ENCODE measurements around the gene ALS2CL.
"Not testable (repeated sequence)": the region's sequence is repeated elsewhere in the genome, so short reads cannot be mapped to it uniquely, and the experiment has no call there.

Gene ALS2CL, protein sequence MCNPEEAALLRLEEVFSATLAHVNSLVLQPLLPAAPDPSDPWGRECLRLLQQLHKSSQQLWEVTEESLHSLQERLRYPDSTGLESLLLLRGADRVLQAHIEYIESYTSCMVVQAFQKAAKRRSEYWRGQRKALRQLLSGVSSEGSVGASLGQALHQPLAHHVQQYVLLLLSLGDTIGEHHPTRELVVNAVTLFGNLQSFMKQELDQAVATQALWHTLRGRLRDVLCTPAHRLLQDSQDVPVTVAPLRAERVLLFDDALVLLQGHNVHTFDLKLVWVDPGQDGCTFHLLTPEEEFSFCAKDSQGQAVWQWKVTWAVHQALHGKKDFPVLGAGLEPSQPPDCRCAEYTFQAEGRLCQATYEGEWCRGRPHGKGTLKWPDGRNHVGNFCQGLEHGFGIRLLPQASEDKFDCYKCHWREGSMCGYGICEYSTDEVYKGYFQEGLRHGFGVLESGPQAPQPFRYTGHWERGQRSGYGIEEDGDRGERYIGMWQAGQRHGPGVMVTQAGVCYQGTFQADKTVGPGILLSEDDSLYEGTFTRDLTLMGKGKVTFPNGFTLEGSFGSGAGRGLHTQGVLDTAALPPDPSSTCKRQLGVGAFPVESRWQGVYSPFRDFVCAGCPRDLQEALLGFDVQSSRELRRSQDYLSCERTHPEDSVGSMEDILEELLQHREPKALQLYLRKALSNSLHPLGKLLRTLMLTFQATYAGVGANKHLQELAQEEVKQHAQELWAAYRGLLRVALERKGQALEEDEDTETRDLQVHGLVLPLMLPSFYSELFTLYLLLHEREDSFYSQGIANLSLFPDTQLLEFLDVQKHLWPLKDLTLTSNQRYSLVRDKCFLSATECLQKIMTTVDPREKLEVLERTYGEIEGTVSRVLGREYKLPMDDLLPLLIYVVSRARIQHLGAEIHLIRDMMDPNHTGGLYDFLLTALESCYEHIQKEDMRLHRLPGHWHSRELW

GRCh38 chr3:46693038-46693891 lies at the start of gene ALS2CL:
TSS of gene ALS2CL (minus strand) at chr3:46693679. CDS start at chr3:46689440, 4,239 bp downstream.
- peak; percentile 66 for DNase-seq

GRCh38 chr3:46742992-46743585 lies 49.6 kb upstream of the ALS2CL start:
- no peak for DNase-seq

GRCh38 chr3:46739565-46739964 lies 46.1 kb upstream of the ALS2CL start:
- not testable (repeated sequence) for DNase-seq

- DNase-seq = no peak
These were observed 43.9 kb upstream of the ALS2CL start for GRCh38 chr3:46737329-46737731.

DNA sequence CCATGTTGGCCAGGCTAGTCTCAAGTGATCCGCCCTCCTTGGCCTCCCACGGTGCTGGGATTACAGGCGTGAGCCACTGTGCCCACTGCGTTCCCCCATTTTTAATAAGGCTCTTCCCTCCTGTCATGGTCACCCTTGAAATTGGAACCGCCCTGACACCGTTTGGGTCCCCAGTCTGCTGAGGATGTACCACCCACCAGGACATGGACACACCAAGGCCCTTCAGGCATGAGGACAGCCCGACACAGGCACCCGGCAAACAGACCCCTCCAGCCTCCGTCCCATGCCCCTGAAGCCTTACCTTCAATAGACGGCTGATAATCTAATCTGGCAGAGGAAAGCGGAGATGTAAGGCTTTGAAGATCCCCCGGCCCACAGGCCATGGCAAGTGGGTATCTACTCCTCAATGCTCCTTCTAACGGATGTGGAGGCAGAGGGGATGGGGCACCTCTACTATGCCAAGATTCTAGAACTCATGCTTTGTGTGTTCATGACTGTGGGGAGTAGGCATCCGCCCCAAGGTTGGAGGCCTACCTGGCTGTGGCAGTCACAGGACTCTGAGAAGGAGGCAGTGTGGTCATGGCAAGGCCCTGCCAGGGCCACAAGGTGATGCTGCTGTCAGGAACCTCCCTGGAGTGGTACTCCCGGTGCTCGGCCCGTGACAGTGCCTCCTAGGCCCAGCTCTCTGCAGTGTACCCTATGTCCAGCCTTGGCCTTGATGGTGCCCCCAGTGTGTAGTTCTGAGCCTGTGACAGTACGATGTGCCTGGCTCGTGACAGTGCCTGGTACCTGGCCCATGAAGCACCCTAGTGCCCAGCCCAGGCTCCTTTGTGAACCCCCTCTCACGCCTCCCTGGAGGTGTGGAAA lies 42.8 kb upstream of the ALS2CL start:
- DNase-seq = no peak

- no peak for DNase-seq
These were observed 41.3 kb upstream of the ALS2CL start for GRCh38 chr3:46734773-46735172.

GRCh38 chr3:46733026-46733800 lies 39.7 kb upstream of the ALS2CL start:
- no peak for DNase-seq

DNA sequence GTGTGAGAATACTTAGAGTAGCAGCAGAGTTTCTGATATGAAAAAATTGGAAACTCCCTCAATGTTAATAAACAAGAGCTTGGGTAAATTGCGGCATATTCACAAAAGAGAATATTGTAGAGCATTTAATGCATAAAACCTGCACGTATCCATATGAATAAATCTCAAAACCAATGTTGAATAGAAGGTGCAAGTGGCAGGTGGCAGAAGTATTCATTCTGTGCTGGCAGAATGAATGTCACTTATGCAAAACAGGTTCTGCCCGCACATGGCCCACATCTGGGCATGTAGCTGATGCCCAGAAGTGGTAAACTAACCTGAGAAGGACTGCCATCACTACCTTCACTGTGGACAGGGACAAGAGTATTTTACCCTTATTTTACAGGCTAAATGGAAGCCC lies 38.3 kb upstream of the ALS2CL start:
- no peak for DNase-seq

DNA sequence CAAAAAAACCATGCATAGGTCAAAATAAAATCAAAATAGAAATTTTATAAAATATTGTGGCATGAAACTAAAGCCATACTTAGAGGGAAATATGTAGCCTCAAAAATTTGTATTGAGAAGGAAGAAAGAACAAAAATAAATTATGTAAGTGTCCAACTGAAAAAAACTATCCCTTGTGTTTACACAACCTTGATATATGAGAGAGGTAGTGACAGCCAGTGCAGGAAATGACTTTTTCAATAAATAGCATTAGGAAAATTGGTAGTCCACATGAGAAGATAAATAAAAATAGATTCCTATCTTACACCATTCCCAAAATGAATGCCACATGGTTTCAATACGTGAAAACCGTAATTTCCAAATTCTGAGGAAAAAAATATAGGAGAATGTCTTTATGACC lies 37.3 kb upstream of the ALS2CL start:
- DNase-seq = no peak

DNA sequence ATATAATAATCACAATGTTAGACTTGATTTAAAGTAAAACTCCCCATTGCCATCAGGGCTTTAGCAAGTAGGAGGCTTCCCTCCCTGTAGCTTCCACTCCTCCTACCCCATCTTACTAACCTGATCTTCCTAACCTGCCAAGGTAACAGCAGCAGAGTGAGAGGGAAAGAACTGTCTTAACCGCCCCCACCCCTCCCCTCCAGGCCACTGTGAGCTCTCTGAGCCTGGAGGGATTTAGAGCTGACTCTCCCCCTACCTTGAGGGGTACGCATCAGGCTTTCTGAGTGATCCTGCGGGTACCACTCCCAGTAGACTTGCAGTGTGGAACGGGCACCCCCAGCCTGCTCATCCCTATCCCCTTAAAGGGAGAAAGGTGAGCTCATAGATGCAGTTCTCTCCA lies 35.6 kb upstream of the ALS2CL start:
- DNase-seq = no peak

DNA sequence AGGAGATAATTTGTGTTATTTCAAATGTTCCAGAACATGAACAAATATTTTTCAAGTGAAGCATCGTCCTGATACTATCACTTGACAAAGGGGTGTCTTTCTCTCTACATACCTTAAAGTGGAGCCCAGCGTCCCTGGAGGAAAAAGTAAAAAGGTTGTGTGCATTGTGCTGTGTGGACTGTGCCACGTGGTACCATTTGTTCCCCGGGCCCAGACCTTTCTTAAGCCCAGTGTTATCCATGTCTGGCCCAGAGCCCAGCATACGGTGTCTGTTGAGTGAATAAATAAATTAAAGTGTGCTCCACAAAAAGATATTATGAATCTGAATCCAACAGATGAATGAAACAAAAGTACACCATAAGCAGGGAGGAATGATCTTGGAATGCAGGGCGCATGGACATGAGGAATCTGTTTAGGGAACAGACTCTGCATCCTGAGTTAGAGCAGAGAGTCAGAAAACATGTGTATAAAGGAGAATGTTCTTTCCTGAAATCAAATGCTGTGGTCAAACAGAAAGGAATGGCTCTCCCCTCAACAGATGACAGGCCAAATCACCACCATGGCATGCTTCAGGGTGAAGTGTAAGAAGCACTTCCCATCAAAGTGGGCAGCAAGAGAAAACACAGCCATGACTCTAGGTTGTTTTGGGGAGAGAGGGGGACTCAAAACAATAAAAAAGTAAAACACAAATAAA lies 32.3 kb upstream of the ALS2CL start:
- DNase-seq = no peak

DNA sequence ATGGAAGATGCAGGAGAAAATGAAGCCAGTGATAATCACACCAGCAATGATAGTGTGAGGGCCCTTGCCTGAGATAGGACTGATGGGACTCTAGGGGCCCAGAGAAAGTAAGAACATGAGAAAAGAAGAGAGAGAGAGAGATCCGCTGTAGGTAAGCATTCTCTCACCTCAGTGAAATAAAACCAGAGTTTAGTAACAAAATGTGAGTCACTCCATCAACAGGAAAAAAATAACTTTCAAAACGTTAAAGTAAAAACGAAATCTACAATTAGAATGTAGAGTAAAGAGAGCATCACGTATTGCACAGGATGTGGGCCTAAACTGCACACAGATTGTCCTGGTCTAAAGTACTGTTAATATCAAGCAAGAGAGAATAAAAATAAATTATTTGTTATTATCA lies 30.9 kb upstream of the ALS2CL start:
- no peak for DNase-seq

GRCh38 chr3:46722443-46722842 lies 29.0 kb upstream of the ALS2CL start:
- DNase-seq = no peak

- no peak for DNase-seq
These were observed 27.5 kb upstream of the ALS2CL start for GRCh38 chr3:46721009-46721408.

- DNase-seq = no peak
These were observed 26.3 kb upstream of the ALS2CL start for GRCh38 chr3:46719735-46720271.

DNA sequence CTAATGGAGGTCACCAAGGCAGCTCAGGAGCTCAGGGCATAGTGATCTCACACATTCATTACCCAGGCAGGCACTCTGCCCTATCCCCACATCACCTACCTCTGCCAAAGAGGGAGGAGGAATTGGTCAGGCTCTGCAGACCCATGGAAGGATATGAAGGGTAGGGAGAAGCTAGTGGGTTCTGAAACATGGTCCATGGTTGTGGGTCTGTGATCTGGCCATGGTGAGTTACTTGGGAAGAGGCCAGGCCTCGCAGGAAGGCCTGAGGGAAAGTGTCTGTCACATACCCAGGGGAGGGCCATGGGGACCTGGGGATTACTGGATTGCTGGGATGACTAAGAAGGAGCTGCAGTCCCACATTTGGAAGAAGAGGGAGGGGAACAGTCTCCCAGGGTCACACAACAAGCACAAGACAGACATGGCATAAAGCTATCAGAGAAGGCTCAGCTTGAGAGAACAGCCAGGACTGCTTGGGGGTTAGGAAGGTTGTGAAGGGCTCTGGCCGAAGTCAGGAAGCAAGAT lies 25.6 kb upstream of the ALS2CL start:
- no peak for DNase-seq

DNA sequence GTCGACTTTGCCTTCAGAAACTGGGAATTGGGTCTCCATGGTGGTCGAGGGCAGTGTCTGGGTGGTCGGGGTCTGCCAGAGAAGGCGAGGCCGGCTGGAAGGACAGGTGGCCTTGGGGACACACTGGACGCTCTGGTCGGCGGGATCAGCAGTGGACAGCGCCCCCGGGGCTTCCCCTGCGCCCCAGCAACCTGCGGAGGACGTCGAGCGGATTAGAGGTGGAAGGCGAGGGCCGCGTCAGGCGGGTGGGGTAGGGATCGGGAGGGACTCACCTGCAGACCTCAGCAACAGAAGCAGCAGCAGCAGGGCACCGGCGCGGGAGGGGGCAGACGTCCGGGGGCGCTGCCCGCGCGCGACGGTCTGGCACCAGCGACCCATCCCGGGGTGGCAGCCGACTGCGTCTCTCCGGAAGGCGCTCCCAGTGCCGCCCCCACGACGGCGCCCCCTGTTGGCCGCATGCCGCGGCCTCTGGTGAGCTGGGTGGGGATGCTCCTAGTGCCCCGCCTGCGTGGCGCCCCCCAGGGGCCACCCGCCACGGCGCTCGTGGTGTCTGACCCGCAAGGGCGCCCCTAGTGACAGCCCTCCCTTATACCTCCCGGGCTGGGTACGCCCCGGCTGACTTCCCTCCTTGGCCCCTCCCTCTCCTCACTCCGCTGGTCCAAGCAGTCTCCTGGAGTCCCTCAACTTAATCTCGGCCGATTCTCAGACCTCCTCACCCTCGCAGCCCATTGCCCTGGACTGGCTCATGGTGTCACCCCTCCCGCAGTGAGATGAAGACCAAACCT lies 24.2 kb upstream of the ALS2CL start, which contains the start of gene PRSS50:
Gene PRSS50, minus strand, starts transcription at position 423 of the 785 bp plus-strand sequence. Its CDS starts 45 bp downstream, at position 378.
- peak; percentile 76 for DNase-seq
